Inferior parietal cortex (tissue), 1 donor: ENCODE data around the gene CNTFR.

Source experiments
- DNase-seq: peaks from one replicate; pipeline ENCODE4 v3.0.0-alpha.2; 2016; ENCODE audit errors: extremely low spot score

The CNTFR gene

GRCh38 chr9:34507556-34507955 is 82.0 kb downstream of the CNTFR start:
- DNase-seq, result no peak

GRCh38 chr9:34506623-34507022 is 82.9 kb downstream of the CNTFR start:
- no peak for DNase-seq

DNA sequence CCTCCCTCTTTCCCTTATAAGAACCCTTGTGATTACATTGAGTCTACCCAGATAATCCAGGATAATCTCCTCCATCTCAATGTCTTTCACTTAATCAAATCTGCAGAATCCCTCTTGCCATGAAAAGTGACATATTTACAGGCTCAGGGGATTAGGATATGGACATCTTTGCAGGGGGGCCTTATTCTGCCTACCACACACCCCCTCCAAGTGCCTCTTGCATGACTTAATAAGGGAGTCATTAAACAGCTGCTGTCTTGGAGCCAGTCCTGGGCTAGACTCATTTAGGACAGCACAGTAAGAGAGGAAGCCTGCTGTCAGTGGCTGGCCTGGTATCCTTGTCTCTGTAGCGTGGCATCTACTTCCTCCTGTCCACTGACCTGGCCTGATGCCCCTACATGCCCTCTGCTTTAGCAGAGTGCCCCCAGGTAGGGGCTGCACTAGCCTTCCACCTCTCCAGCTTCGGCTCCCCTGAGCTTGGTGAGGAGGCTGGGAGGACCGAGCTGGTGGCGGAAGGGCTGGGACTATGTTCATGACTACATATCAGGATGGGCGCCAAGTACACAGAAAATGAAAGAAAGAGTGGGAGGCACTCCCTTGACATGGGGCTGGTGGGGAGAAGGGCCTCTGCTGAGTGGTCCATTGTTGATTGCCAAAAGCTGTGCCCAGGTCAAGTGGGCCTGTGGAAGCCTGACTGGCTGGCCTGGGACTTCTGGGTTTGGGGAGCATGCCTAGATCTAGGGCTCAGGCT is 84.0 kb downstream of the CNTFR start:
- no peak for DNase-seq

GRCh38 chr9:34503406-34503805 is 86.1 kb downstream of the CNTFR start:
- DNase-seq, result no peak

DNA sequence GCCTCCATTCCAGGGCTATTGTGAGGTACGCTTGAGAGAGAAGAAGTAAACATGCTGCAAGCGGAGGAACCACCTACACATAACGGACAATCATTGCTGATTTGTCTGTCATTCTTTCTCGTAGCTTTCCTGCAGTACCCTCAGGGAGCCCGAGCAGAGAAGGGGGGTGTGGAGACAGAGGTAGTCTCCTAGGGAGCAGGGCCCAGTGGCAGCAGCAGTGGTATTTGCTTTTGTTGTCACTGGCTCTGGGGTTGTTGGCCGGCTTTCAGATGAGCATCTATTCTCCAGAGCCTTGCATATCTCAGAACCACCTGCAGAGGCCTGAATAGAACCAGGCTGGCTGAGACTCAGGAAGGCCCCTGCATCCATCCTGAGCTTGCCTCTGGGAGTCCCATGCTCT is 86.6 kb downstream of the CNTFR start:
- DNase-seq, result no peak

DNA sequence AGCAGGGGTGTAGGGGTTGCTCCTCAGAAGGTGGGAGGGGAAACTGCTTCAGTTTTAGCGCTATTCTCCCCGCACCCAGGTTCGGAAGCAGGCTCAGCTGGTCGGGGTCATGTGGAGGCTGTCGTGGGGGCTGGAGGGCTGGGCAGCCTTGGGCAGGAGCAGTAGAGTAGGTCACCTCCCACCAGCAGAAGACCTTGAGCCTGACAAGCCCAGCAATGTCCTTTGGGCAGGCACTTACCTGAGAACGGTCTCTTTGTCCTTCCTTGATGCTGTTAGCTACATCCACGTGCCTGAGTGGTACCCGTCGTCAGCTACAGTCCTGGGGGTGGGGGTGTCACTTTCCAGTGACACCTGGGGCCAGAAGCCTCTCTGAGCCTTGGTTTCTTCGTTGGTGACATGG is 87.1 kb downstream of the CNTFR start:
- DNase-seq, result no peak

- DNase-seq, result peak; percentile 95
Measured at GRCh38 chr9:34501889-34502425, 87.6 kb downstream of the CNTFR start.
